DOHH2 (cell line): Measurements from ENCODE around the gene SCUBE2.

Source experiments
- H3F3A ChIP-seq: fragments of 200-600 bp; sonication (generic), shearing (Covaris generic); 2 replicates; pipeline ENCODE4 v1.6.0; 2016; ENCODE audit warnings: antibody characterized with exemption, mild to moderate bottlenecking; ENCODE audit not compliant: control insufficient read depth, insufficient read depth
- H3K27ac ChIP-seq: fragments of 200-600 bp; sonication (generic); 2 replicates; pipeline ENCODE4 v1.5.1; 2014; ENCODE audit warnings: low read depth, mild to moderate bottlenecking, low read length, moderate library complexity
- H3K27me3 ChIP-seq: fragments of 200-600 bp; sonication (generic); 2 replicates; pipeline ENCODE4 v1.6.1; 2014; ENCODE audit warnings: mild to moderate bottlenecking, low read length, mixed read lengths; ENCODE audit not compliant: control insufficient read depth
- H3K36me3 ChIP-seq: fragments of 200-600 bp; sonication (generic); 2 replicates; pipeline ENCODE4 v1.6.1; 2014; ENCODE audit warnings: mild to moderate bottlenecking, low read length, moderate library complexity, mixed read lengths; ENCODE audit not compliant: control insufficient read depth
- H3K4me1 ChIP-seq: fragments of 200-600 bp; sonication (generic); 2 replicates; pipeline ENCODE4 v1.6.1; 2014; ENCODE audit warnings: mild to moderate bottlenecking, low read length, mixed read lengths; ENCODE audit not compliant: control insufficient read depth
- H3K4me2 ChIP-seq: fragments of 200-600 bp; sonication (generic); 2 replicates; pipeline ENCODE4 v1.6.0; 2014; ENCODE audit warnings: mild to moderate bottlenecking, low read length, moderate library complexity
- H3K4me3 ChIP-seq: fragments of 200-600 bp; sonication (generic); 2 replicates; pipeline ENCODE4 v1.5.1; 2014; ENCODE audit warnings: mild to moderate bottlenecking, low read length, mixed read lengths
- H3K79me2 ChIP-seq: fragments of 200-600 bp; sonication (generic); 2 replicates; pipeline ENCODE4 v1.6.1; 2014; ENCODE audit warnings: mild to moderate bottlenecking, low read length, mixed read lengths; ENCODE audit not compliant: control insufficient read depth
- H3K9me2 ChIP-seq: fragments of 200-600 bp; sonication (generic); replicated peaks from 2 replicates; pipeline ENCODE4 v1.6.1; 2014; ENCODE audit warnings: mild to moderate bottlenecking, low read length, mixed read lengths; ENCODE audit not compliant: control insufficient read depth
- H3K9me3 ChIP-seq: fragments of 200-600 bp; sonication (generic); 2 replicates; pipeline ENCODE4 v1.6.1; 2014; ENCODE audit warnings: antibody characterized with exemption, low read length, mixed read lengths; ENCODE audit not compliant: control insufficient read depth, insufficient read depth
- H4K20me1 ChIP-seq: fragments of 200-600 bp; sonication (generic); 2 replicates; pipeline ENCODE4 v1.6.0; 2014; ENCODE audit warnings: low read depth, mild to moderate bottlenecking, antibody characterized with exemption, low read length, moderate library complexity; ENCODE audit not compliant: control insufficient read depth, insufficient read depth
- EZH2phosphoT487 ChIP-seq: fragments of 200-600 bp; sonication (generic); IDR thresholded peaks from 2 replicates; pipeline ENCODE4 v1.6.1; 2017; ENCODE audit warnings: borderline replicate concordance, mild to moderate bottlenecking, antibody characterized with exemption, low read length, moderate library complexity, mixed read lengths
- TF ChIP-seq, protein P1 (sequence below): fragments of 200-600 bp; sonication (generic); IDR thresholded peaks from one replicate; pipeline ENCODE4 v1.5.1; 2014; ENCODE audit warnings: antibody characterized with exemption, mild to moderate bottlenecking, low read depth, low read length; ENCODE audit not compliant: poor library complexity, severe bottlenecking

The SCUBE2 gene

DNA sequence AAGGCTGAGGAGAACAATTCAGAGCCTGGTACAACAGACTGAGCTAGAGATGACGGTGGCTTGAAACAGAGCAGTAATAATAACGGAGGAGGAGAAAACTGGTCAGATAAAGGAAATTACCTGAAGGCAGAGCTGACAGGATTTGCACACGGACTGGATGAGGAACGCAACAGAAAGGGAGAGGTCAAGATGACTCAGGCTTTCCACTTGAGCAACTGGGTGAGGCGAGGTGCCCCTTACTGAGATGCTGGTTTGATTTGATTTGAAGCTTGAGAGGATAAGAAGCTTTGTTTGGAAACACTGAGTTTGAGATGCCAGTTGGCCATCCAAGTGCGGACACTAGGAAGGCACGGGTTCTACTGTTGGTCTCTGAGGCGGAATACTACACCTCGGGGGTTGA, 52.2 kb downstream of the SCUBE2 start:
- Histone ChIP-seq H3F3A (no peaks in the 10 kb centered on the region), H4K20me1 (no peaks in the 10 kb centered on the region), H3K27ac (no peak overlapping the region), H3K9me3 (no peaks in the 10 kb centered on the region), H3K4me3 (no peak overlapping the region), H3K27me3 (peaks cover 25% of the 10 kb centered on the region), H3K36me3 (no peaks in the 10 kb centered on the region), H3K9me2 (no peaks in the 10 kb centered on the region), H3K4me2 (no peak overlapping the region), H3K4me1 (no peaks in the 10 kb centered on the region), H3K79me2 (no peaks in the 10 kb centered on the region)
- TF ChIP-seq, protein P1, sequence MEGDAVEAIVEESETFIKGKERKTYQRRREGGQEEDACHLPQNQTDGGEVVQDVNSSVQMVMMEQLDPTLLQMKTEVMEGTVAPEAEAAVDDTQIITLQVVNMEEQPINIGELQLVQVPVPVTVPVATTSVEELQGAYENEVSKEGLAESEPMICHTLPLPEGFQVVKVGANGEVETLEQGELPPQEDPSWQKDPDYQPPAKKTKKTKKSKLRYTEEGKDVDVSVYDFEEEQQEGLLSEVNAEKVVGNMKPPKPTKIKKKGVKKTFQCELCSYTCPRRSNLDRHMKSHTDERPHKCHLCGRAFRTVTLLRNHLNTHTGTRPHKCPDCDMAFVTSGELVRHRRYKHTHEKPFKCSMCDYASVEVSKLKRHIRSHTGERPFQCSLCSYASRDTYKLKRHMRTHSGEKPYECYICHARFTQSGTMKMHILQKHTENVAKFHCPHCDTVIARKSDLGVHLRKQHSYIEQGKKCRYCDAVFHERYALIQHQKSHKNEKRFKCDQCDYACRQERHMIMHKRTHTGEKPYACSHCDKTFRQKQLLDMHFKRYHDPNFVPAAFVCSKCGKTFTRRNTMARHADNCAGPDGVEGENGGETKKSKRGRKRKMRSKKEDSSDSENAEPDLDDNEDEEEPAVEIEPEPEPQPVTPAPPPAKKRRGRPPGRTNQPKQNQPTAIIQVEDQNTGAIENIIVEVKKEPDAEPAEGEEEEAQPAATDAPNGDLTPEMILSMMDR, result no peak
- no peak for TF ChIP-seq EZH2phosphoT487

DNA sequence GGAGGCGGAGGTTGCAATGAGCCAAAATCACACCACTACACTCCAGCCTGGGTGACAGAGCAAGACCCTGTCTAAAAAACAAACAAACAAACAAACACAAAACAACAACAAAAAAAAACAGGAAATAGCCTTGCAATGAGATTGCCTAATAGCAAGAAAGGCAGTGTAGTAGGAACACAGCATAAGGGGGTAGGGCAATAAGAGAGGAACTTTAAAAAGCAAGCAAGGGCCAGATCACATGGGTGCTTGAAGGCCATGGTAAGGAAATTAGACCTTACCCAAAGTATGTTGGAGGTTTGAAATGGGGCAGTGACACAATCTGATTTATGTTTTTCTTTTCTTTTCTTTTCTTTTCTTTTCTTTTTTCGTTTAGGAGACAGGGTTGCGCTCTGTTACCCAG, 52.9 kb downstream of the SCUBE2 start:
- no peaks in the 10 kb centered on the region for H3K4me1 ChIP-seq
- H3K4me2 ChIP-seq, result no peak overlapping the region
- H4K20me1 ChIP-seq, result no peaks in the 10 kb centered on the region
- peaks cover 28% of the 10 kb centered on the region for H3K27me3 ChIP-seq
- H3K9me2 ChIP-seq, result no peaks in the 10 kb centered on the region
- TF ChIP-seq EZH2phosphoT487, result no peak
- TF ChIP-seq, protein P1, result no peak
- no peak overlapping the region for H3K27ac ChIP-seq
- no peaks in the 10 kb centered on the region for H3K9me3 ChIP-seq
- H3K79me2 ChIP-seq, result no peaks in the 10 kb centered on the region
- H3F3A ChIP-seq, result no peaks in the 10 kb centered on the region
- H3K36me3 ChIP-seq, result no peaks in the 10 kb centered on the region
- H3K4me3 ChIP-seq, result no peak overlapping the region

DNA sequence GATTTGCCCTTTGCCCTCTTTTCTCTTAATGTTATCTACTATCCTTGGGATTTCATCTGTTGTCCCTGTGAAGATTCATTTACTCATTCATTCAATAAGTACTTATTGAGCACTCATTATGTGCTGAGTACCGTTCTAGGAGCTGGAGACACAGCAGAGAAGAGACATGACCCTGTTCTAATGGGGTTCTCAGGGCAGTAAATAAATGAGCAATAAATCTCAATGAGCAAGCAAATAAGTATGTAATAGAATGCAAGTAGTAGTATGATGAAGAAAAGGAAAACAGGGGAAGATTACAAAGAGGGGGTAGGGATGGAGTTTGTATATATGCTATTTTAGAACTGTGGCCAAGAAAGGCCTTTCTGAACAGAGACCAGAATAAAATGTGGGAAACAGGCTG, 53.4 kb downstream of the SCUBE2 start:
- Histone ChIP-seq H3K79me2 (no peaks in the 10 kb centered on the region), H3K4me3 (no peak overlapping the region), H3K27ac (no peak overlapping the region), H3K27me3 (peaks cover 28% of the 10 kb centered on the region), H4K20me1 (no peaks in the 10 kb centered on the region), H3K9me2 (no peaks in the 10 kb centered on the region), H3K4me1 (no peaks in the 10 kb centered on the region), H3K9me3 (no peaks in the 10 kb centered on the region), H3K4me2 (no peak overlapping the region), H3F3A (no peaks in the 10 kb centered on the region), H3K36me3 (no peaks in the 10 kb centered on the region)
- no peak for TF ChIP-seq EZH2phosphoT487
- TF ChIP-seq, protein P1, result no peak
